Lower leg skin (tissue), 4 donors: Measurements from ENCODE around the gene BCL2. TPM values are rescaled to one million over a fixed set of nuclear protein-coding genes. Genes with fewer than 3 reads are reported as not detected.

ENCODE experiments used
- DNase-seq, 2 donors: peaks; one replicate each; pipeline ENCODE4 v3.0.0-alpha.2; 2019; ENCODE audit warnings: low spot score in 2 of 2
- H3K4me3 ChIP-seq: fragments of 200-600 bp; sonication (generic); 2 replicates; pipeline ENCODE4 v1.5.1; 2017; ENCODE audit warnings: mild to moderate bottlenecking, low read depth; ENCODE audit not compliant: poor library complexity, severe bottlenecking
- CTCF ChIP-seq, 3 donors: fragments of 450-650 bp; IDR thresholded peaks; one replicate each; pipeline ENCODE4 v1.5.1; 2016; ENCODE audit warnings: antibody characterized with exemption in 3 of 3, mild to moderate bottlenecking in 3 of 3, moderate library complexity in 2 of 3
- POLR2A ChIP-seq, 2 donors: fragments of 450-650 bp; IDR thresholded peaks; one replicate each; pipeline ENCODE4 v1.6.1; 2016 to 2017; ENCODE audit warnings: antibody characterized with exemption in 2 of 2, mild to moderate bottlenecking in 1 of 2, moderate library complexity in 1 of 2
- WGBS, 2 donors: methylation state at CpG; one replicate each; pipeline ENCODE4 v1.1.5; 2018; 5-methylcytosine and 5-hydroxymethylcytosine counted together
- intact Hi-C: fragments of 100-400 bp; cut with DNase I; formaldehyde crosslinking; loops from one replicate; pipeline ENCODE4 v1.15.0; 2023; ENCODE audit warnings: low total_unique reads
- total RNA-seq, 4 donors: library from RNA; depleted of rRNA; stranded (reverse); fragments of >200 nt; gene quantifications; one replicate each; pipeline ENCODE4 v1.1.0, GENCODE V29; 2016

BCL2 gene
- total RNA-seq, 4 donors from 2014 or later = 12.8 to 21.7 (median 18.2) TPM

- no peak overlapping the region for H3K4me3 ChIP-seq
- no peak for DNase-seq
- intact Hi-C loops = no loop called here
- WGBS, 2 donors = 33 to 41% methylated on average over 10 of the region's 10 CpGs
- TF ChIP-seq CTCF (IDR thresholded peaks at IDR 0.05) (no peak), POLR2A (IDR thresholded peaks at IDR 0.05) (no peak)
Measured at GRCh38 chr18:63253428-63254372, 65.9 kb downstream of the BCL2 start.

- TF ChIP-seq CTCF (IDR thresholded peaks at IDR 0.05) = no peak
- no peak for TF ChIP-seq POLR2A (IDR thresholded peaks at IDR 0.05)
- WGBS, 2 donors = 42 to 54% methylated on average over 6 of the region's 6 CpGs
- DNase-seq = no peak
- no peak overlapping the region for H3K4me3 ChIP-seq
- intact Hi-C loops = no loop called here
Measured at GRCh38 chr18:63253014-63253413, 66.6 kb downstream of the BCL2 start.

GRCh38 chr18:63249771-63250170, 69.8 kb downstream of the BCL2 start:
- TF ChIP-seq CTCF (IDR thresholded peaks at IDR 0.05) = no peak
- no peak for TF ChIP-seq POLR2A (IDR thresholded peaks at IDR 0.05)
- DNase-seq = no peak
- intact Hi-C loops = no loop called here
- H3K4me3 ChIP-seq = no peak overlapping the region
- WGBS, 2 donors = 69% methylated on average over 7 of the region's 7 CpGs

- intact Hi-C loops = no loop called here
- no peak overlapping the region for H3K4me3 ChIP-seq
- 69 to 79% methylated on average over 4 of the region's 4 CpGs for WGBS, 2 donors
- no peak for TF ChIP-seq POLR2A (IDR thresholded peaks at IDR 0.05)
- TF ChIP-seq CTCF (IDR thresholded peaks at IDR 0.05) = no peak
- DNase-seq = no peak
Measured at GRCh38 chr18:63247926-63248325, 71.6 kb downstream of the BCL2 start.

- no peak for DNase-seq
- TF ChIP-seq POLR2A (IDR thresholded peaks at IDR 0.05) (no peak), CTCF (IDR thresholded peaks at IDR 0.05) (no peak)
- no peak overlapping the region for H3K4me3 ChIP-seq
- intact Hi-C loops = no loop called here
- 90 to 92% methylated on average over 4 of the region's 4 CpGs for WGBS, 2 donors
Measured at GRCh38 chr18:63247506-63247905, 72.1 kb downstream of the BCL2 start.
